Peyer's patch (tissue), 4 donors: ENCODE measurements around the gene ARG1.

Experiments used
- POLR2A ChIP-seq, 2 donors: fragments of 450-650 bp; IDR thresholded peaks; one replicate each; pipeline ENCODE4 v1.5.1; 2017; ENCODE audit warnings: antibody characterized with exemption in 2 of 2, mild to moderate bottlenecking in 2 of 2, moderate library complexity in 2 of 2
- TF ChIP-seq, protein P1 (sequence below), 6 experiments: fragments of 450-650 bp in 4 of 6; fragments of 200-600 bp in 2 of 6; sonication (generic) in 1 of 6; IDR thresholded peaks; one replicate each; pipeline ENCODE4 v1.5.1; 2017 to 2019; ENCODE audit warnings: antibody characterized with exemption in 6 of 6, mild to moderate bottlenecking in 3 of 6, moderate library complexity in 1 of 6

- TF ChIP-seq POLR2A (IDR thresholded peaks at IDR 0.05) = no peak
- TF ChIP-seq, protein P1, sequence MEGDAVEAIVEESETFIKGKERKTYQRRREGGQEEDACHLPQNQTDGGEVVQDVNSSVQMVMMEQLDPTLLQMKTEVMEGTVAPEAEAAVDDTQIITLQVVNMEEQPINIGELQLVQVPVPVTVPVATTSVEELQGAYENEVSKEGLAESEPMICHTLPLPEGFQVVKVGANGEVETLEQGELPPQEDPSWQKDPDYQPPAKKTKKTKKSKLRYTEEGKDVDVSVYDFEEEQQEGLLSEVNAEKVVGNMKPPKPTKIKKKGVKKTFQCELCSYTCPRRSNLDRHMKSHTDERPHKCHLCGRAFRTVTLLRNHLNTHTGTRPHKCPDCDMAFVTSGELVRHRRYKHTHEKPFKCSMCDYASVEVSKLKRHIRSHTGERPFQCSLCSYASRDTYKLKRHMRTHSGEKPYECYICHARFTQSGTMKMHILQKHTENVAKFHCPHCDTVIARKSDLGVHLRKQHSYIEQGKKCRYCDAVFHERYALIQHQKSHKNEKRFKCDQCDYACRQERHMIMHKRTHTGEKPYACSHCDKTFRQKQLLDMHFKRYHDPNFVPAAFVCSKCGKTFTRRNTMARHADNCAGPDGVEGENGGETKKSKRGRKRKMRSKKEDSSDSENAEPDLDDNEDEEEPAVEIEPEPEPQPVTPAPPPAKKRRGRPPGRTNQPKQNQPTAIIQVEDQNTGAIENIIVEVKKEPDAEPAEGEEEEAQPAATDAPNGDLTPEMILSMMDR (IDR thresholded peaks at IDR 0.05) = no peak
These were observed 27.7 kb upstream of the ARG1 start for GRCh38 chr6:131545317-131545716.
